ENCODE data around the gene OR51M1.

The OR51M1 gene

DNA sequence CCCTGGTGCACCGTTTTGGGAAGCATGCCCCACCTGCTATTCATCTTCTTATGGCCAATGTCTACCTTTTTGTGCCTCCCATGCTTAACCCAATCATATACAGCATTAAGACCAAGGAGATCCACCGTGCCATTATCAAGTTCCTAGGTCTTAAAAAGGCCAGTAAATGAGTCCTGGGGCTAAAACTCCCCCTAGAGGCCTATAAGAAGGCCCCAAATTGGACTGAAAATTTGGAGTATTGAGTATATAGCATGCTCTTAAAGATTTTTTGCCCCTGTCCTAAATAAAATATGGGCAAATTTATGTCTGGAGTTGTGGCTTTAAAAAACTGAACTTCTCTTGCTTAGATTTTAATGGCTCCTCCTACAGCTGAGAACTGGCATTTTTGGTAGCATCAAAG, 6.6 kb downstream of the OR51M1 start:
- DNase-seq (ENCODE audit: low spot score), result no peak

DNA sequence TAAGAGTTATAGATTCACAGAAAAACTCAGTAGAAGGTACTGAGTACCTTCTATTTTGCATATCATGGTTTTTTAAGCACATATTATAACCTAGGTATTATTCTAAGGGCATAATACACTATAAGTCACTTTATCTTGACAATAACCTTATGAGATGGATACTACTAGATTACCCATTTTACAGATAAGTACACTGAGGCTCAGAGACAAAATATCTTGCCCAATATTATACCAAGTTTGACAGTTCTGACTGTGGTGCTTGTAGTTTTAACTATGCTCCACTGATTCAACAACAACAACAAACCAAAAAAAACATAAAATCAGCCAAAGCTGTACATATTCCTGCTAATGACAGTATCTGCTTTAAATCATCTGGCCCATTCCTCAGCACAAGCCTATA, 10.5 kb downstream of the OR51M1 start:
- no peak for DNase-seq (ENCODE audit: low spot score)

DNA sequence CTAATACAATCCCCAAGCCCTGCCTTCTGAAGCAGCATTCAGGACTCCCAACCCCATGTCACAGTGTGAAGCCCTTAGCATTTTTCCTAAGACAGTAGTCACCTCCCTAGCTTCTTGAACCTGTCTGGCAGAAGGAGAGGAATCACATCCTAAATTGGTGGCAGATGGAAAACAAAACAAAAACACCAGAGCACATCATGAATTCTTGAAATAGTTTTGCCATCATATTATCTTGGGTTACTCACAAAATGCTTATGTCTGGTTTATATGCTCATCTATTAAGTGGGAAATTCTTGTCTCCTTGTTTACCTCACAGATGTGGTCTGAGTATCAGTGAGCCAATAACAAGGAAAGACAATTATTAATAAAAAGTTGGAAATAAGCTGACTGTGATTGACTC, 15.3 kb downstream of the OR51M1 start:
- DNase-seq (ENCODE audit: low spot score), result no peak

DNA sequence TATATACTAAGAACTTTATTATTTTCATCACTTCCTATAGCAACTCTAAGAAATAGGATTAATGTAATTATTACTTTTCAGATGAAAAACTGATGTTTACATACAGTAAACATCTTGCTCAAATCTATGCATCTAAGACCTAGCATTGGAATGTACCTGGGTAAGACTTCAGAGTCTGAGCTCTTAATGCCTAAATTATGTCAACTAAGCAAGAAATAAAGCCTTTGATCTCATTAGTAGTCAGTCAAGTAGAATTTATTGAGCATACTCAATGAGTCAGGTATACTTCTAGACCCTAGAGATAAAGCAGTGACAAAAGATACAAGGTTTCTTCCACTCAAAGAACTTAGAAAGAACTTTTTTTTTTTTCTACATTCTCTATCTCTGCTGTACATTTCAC, 21.6 kb downstream of the OR51M1 start:
- DNase-seq (ENCODE audit: low spot score), result no peak

DNA sequence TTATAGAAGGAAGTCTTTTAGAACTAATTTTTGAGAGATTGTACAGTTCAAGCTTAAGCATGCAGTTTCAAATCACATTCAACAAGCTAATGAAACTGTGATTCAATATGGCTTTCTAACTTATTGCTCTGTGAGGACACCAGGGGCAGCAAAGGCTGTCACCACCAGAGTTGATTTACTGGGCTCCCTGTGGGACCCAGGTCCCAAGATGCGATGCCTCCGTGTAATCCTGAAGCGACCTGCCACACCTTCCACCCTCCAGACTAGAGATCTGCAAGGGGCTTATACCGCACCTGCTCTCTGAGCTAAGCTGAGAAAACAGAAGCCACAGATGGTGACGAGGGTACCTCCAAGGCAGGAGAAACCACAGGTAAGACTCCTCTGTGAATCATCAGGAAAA, 37.4 kb downstream of the OR51M1 start:
- no peak for DNase-seq (ENCODE audit: low spot score)

DNA sequence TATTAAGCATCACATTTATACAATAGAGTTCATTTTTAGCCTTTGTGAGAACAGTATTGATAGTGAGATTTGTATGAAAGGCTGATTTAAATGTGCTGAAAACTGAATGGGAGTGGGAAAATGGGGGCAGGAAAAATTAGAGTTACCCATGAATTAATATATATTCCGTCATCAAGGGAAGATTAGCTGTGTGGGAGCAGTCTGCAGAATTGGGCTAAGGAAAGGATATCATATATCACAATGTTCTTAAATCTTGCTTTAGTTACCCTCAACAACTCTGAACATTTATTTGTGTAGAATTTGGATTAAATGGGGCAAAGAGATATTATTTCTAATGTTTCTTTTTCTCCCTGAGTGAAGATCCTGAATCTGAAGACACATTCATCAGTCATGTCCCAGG, 38.2 kb downstream of the OR51M1 start, which contains the start of gene OR51Q1:
OR51Q1 (plus strand) TSS at position 301 of the 400 bp plus-strand sequence; CDS start at position 391, 90 bp downstream.
- DNase-seq (ENCODE audit: low spot score), result no peak

DNA sequence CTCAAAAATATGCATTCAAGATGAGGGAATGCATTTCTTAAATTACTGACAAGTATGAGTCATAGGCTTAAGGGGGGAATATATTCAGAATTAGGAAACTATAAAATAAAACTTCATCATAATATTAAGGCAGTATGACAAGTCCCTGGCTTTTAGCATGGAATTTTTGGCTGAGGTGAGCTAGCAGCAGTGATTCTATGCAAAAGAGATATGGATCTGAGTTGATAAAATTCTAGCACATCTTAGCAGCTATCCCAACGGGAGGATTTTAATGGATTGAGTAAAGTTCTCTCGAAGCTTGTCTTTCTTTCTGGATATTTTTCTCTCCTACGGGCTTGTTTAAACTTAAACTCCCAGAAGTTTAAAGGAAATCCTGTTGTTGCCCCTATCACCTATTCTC, 39.5 kb downstream of the OR51M1 start:
- DNase-seq (ENCODE audit: low spot score), result no peak

DNA sequence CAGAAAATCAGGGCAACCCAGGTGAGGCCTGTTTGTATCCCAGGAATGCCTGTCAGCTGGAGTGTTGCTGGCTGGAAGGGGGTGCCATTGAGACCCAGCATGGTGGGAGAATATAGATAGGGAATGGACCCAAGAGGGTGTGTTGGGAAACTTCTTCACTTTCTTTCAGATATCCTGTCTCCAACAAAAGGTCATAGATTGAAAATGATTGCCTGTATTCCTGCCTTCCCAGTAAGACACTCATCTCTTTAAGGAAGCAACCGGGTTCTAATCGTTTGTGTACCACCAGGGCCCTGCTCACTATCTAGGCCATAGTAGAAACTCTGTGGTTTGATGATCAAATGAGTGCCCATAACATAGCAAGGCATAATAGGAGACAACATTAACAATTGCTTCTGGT, 57.8 kb downstream of the OR51M1 start, which contains the start of gene OR51I1:
OR51I1 (minus strand) TSS at position 101 of the 400 bp plus-strand sequence; CDS start at position 101, 0 bp downstream.
- DNase-seq (ENCODE audit: low spot score), result no peak

Measured in COLO829 (cell line).